ENCODE results near the gene BNIP5.
A peak's percentile ranks its signal among the peaks of the same experiment; 100 is the strongest.

The BNIP5 gene

GRCh38 chr6:36290668-36291620 is 45.7 kb downstream of the BNIP5 start:
- no peak for DNase-seq

- peak; percentile 79 to 96 (median 87) for DNase-seq
Observed at GRCh38 chr6:36289281-36289878, 47.3 kb downstream of the BNIP5 start.

GRCh38 chr6:36286858-36287257 is 49.8 kb downstream of the BNIP5 start:
- DNase-seq = no peak

- DNase-seq = no peak
Observed at GRCh38 chr6:36285797-36286196, 50.9 kb downstream of the BNIP5 start.

- no peak for DNase-seq
Observed at GRCh38 chr6:36285187-36285671, 51.5 kb downstream of the BNIP5 start.

GRCh38 chr6:36284359-36284758 is 52.3 kb downstream of the BNIP5 start:
- DNase-seq = no peak

- no peak for DNase-seq
Observed at GRCh38 chr6:36283608-36284007, 53.1 kb downstream of the BNIP5 start.

GRCh38 chr6:36280983-36281382 is 55.7 kb downstream of the BNIP5 start:
- DNase-seq = no peak

GRCh38 chr6:36280467-36280866 is 56.2 kb downstream of the BNIP5 start:
- DNase-seq = no peak

- DNase-seq = no peak
Observed at GRCh38 chr6:36277946-36278470, 58.7 kb downstream of the BNIP5 start.

- no peak for DNase-seq
Observed at GRCh38 chr6:36276581-36277536, 59.8 kb downstream of the BNIP5 start.

GRCh38 chr6:36273802-36274514 is 62.7 kb downstream of the BNIP5 start:
- no peak for DNase-seq

- no peak for DNase-seq
Observed at GRCh38 chr6:36273067-36273466, 63.6 kb downstream of the BNIP5 start.

GRCh38 chr6:36272234-36272633 is 64.5 kb downstream of the BNIP5 start:
- peak in 1 of 3 experiments; percentile 21 for DNase-seq

GRCh38 chr6:36269834-36270705 is 66.6 kb downstream of the BNIP5 start, which contains the start of gene PNPLA1:
TSS of gene PNPLA1 (plus strand) at chr6:36270060. CDS start at chr6:36270460, 400 bp downstream.
- no peak for DNase-seq

- DNase-seq = no peak
Observed at GRCh38 chr6:36268478-36269275, 68.0 kb downstream of the BNIP5 start.

GRCh38 chr6:36267731-36268477 is 68.8 kb downstream of the BNIP5 start:
- DNase-seq = no peak

- no peak for DNase-seq
Observed at GRCh38 chr6:36266913-36267644, 69.6 kb downstream of the BNIP5 start.

Measured in NCI-H1417 (cell line).